CD14-positive monocyte (primary cell): ENCODE data around the gene MAPK12. TPM values are rescaled to one million over a fixed set of nuclear protein-coding genes. Genes with fewer than 3 reads are reported as not detected.

Experiments
- DNase-seq, 3 donors: peaks; one replicate each; pipeline ENCODE4 v3.0.0-alpha.2; 2011 to 2022
- H2AFZ ChIP-seq: 2 replicates; pipeline ENCODE4 v1.6.0; 2012; ENCODE audit warnings: mild to moderate bottlenecking, low read depth, low read length, inconsistent platforms; ENCODE audit not compliant: insufficient read depth, poor library complexity, severe bottlenecking
- H3K27ac ChIP-seq, 2 donors: 1 replicate in 1 of 2; 2 replicates in 1 of 2; pipeline ENCODE4 v1.5.1; 2012 to 2013; ENCODE audit warnings: low read length in 2 of 2, control low read depth in 1 of 2, inconsistent platforms in 1 of 2, low read depth in 1 of 2, mild to moderate bottlenecking in 1 of 2
- H3K27me3 ChIP-seq, 2 donors: one replicate each; pipeline versions ENCODE4 v1.6.0 to v1.6.1; 2011 to 2013; ENCODE audit warnings: low read length in 2 of 2; ENCODE audit not compliant: control insufficient read depth in 2 of 2, insufficient read depth in 2 of 2
- H3K36me3 ChIP-seq, 2 donors: replicated peaks in 1 of 2; 1 replicate in 1 of 2; 2 replicates in 1 of 2; pipeline versions ENCODE4 v1.5.1 to v1.6.1; 2012 to 2013; ENCODE audit warnings: low read length in 2 of 2, control low read depth in 1 of 2, inconsistent platforms in 1 of 2, mild to moderate bottlenecking in 1 of 2; ENCODE audit not compliant: insufficient read depth in 2 of 2, control insufficient read depth in 1 of 2
- H3K4me1 ChIP-seq, 2 donors: 1 replicate in 1 of 2; 2 replicates in 1 of 2; pipeline versions ENCODE4 v1.5.1 to v1.6.1; 2012 to 2013; ENCODE audit warnings: low read length in 2 of 2, control low read depth in 1 of 2, inconsistent platforms in 1 of 2, mild to moderate bottlenecking in 1 of 2, moderate library complexity in 1 of 2; ENCODE audit not compliant: insufficient read depth in 2 of 2, control insufficient read depth in 1 of 2
- H3K4me2 ChIP-seq: replicated peaks from 2 replicates; pipeline ENCODE3; 2012; ENCODE audit warnings: low read length, moderate library complexity, mild to moderate bottlenecking; ENCODE audit not compliant: poor library complexity, severe bottlenecking; ENCODE audit errors: extremely low read depth
- H3K4me3 ChIP-seq, 3 experiments: fragments of 200-600 bp in 1 of 3; sonication (generic) in 1 of 3; replicated peaks in 1 of 3; 1 replicate in 2 of 3; 2 replicates in 1 of 3; pipeline ENCODE4 v1.5.1; 2011 to 2013; ENCODE audit warnings: low read length in 3 of 3, mild to moderate bottlenecking in 3 of 3, control low read depth in 2 of 3, low read depth in 2 of 3, inconsistent platforms in 1 of 3, moderate library complexity in 1 of 3
- H3K79me2 ChIP-seq: 2 replicates; pipeline ENCODE4 v1.6.0; 2012; ENCODE audit warnings: mild to moderate bottlenecking, control low read depth, inconsistent platforms, low read length, moderate library complexity; ENCODE audit not compliant: insufficient read depth
- H3K9ac ChIP-seq: 2 replicates; pipeline ENCODE4 v1.6.0; 2017; ENCODE audit warnings: low read length, mild to moderate bottlenecking; ENCODE audit not compliant: insufficient read depth, poor library complexity, severe bottlenecking
- H3K9me3 ChIP-seq, 2 donors: replicated peaks in 1 of 2; 1 replicate in 1 of 2; 2 replicates in 1 of 2; pipeline versions ENCODE4 v1.5.1 to v1.6.1; 2012 to 2013; ENCODE audit warnings: low read length in 2 of 2, control low read depth in 1 of 2; ENCODE audit not compliant: control insufficient read depth in 1 of 2, insufficient read depth in 1 of 2
- H4K20me1 ChIP-seq: 2 replicates; pipeline ENCODE4 v1.6.0; 2012; ENCODE audit warnings: mild to moderate bottlenecking, low read length, control low read depth, moderate library complexity; ENCODE audit not compliant: insufficient read depth
- H3K27ac Mint-ChIP-seq, 7 donors: one replicate each; pipeline ENCODE4 v1.8.0; 2020; ENCODE audit warnings: mild to moderate bottlenecking in 7 of 7, mixed read lengths in 7 of 7, moderate library complexity in 6 of 7, inconsistent platforms in 2 of 7
- H3K27me3 Mint-ChIP-seq, 3 donors: one replicate each; pipeline ENCODE4 v1.8.0; 2021 to 2022; ENCODE audit warnings: low read depth in 3 of 3, mild to moderate bottlenecking in 3 of 3, mixed read lengths in 3 of 3, moderate library complexity in 3 of 3, inconsistent platforms in 1 of 3
- H3K36me3 Mint-ChIP-seq, 2 donors: one replicate each; pipeline ENCODE4 v1.8.0; 2020; ENCODE audit warnings: mixed read lengths in 2 of 2, inconsistent platforms in 1 of 2, mild to moderate bottlenecking in 1 of 2
- H3K4me1 Mint-ChIP-seq: one replicate; pipeline ENCODE4 v1.8.0; 2020; ENCODE audit warnings: mild to moderate bottlenecking, mixed read lengths
- H3K4me3 Mint-ChIP-seq, 2 donors: one replicate each; pipeline ENCODE4 v1.8.0; 2020; ENCODE audit warnings: mild to moderate bottlenecking in 2 of 2, mixed read lengths in 2 of 2, moderate library complexity in 1 of 2
- H3K9me3 Mint-ChIP-seq, 7 donors: one replicate each; pipeline ENCODE4 v1.8.0; 2020 to 2022; ENCODE audit warnings: mixed read lengths in 7 of 7, mild to moderate bottlenecking in 6 of 7, moderate library complexity in 6 of 7, inconsistent platforms in 2 of 7
- CTCF ChIP-seq: fragments of 200-600 bp; IDR thresholded peaks from one replicate; pipeline ENCODE4 v1.8.0; 2022; ENCODE audit warnings: antibody characterized with exemption, mild to moderate bottlenecking
- WGBS: methylation state at CpG from one replicate; pipeline ENCODE4 v1.1.5; 2013; ENCODE audit warnings: missing lambda C conversion rate; ENCODE audit not compliant: insufficient coverage; 5-methylcytosine and 5-hydroxymethylcytosine counted together
- intact Hi-C, 2 donors: fragments of 100-400 bp; cut with micrococcal nuclease; formaldehyde crosslinking; loops; one replicate each; pipeline versions ENCODE4 v1.15.0 to v1.15.1; 2023
- polyA plus RNA-seq, 3 donors: library from polyadenylated mRNA; depleted of rRNA in 1 of 3; unstranded in 2 of 3; stranded (reverse) in 1 of 3; fragments of 300-500 nt in 2 of 3; fragments of >200 nt in 1 of 3; fragmentation: Illumina TruSeq in 2 of 3; gene quantifications; 1 replicate in 2 of 3; 2 replicates in 1 of 3; pipeline ENCODE4 v1.2.3, GENCODE V29; 2012 to 2021

MAPK12 gene
- polyA plus RNA-seq, 3 donors: 0.06 to 3.2 (median 0.13) TPM

- H3K27ac ChIP-seq: no peak overlapping the region
- Mint-ChIP-seq H3K27me3 (peaks cover 2 to 3% (median 2%) of the 10 kb centered on the region in 3 donors), H3K4me3 (no peak overlapping the region), H3K27ac (peak overlapping the region in 2 of 7 donors; percentile 5 to 15), H3K4me1 (peaks cover 38% of the 10 kb centered on the region), H3K9me3 (peaks cover 0 to 2% (median 0%) of the 10 kb centered on the region in 7 donors), H3K36me3 (peaks cover 0 to 9% of the 10 kb centered on the region in 2 donors)
- H3K79me2 ChIP-seq: peaks cover 32% of the 10 kb centered on the region
- WGBS: 96% methylated on average over 13 of the region's 21 CpGs
- H3K4me2 ChIP-seq: no peak overlapping the region
- H4K20me1 ChIP-seq: peaks cover 23% of the 10 kb centered on the region
- no peaks in the 10 kb centered on the region for H3K27me3 ChIP-seq
- no peak overlapping the region for H3K4me3 ChIP-seq
- H3K9ac ChIP-seq: no peak overlapping the region
- TF ChIP-seq CTCF: no peak
- no peak for DNase-seq
- no peaks in the 10 kb centered on the region for H3K9me3 ChIP-seq
- intact Hi-C loops: no loop called here
- no peak overlapping the region for H2AFZ ChIP-seq
- peaks cover 0 to 7% of the 10 kb centered on the region in 2 donors for H3K36me3 ChIP-seq
- peaks cover 50 to 51% of the 10 kb centered on the region in 2 donors for H3K4me1 ChIP-seq
These were observed 48.7 kb upstream of the MAPK12 start for GRCh38 chr22:50310031-50310722.

- H4K20me1 ChIP-seq: peaks cover 25% of the 10 kb centered on the region
- peaks cover 38% of the 10 kb centered on the region for H3K4me1 Mint-ChIP-seq
- H3K27ac Mint-ChIP-seq: peak overlapping the region in 5 of 7 donors; percentile 65 to 95 (median 86)
- no peak for TF ChIP-seq CTCF
- 65% methylated on average over 7 of the region's 7 CpGs for WGBS
- H3K4me1 ChIP-seq: peaks cover 50 to 51% of the 10 kb centered on the region in 2 donors
- peaks cover 2 to 3% (median 2%) of the 10 kb centered on the region in 3 donors for H3K27me3 Mint-ChIP-seq
- intact Hi-C loops: loop anchor here in 1 of 2 donors (2.0 to 10.0 kb wide), 2 partner anchors 17 to 345 kb away; partner anchors contain the start of genes DENND6B and PIM3
- H3K9me3 ChIP-seq: no peaks in the 10 kb centered on the region
- H3K4me3 Mint-ChIP-seq: no peak overlapping the region
- H2AFZ ChIP-seq: no peak overlapping the region
- no peak overlapping the region for H3K4me3 ChIP-seq
- no peak for DNase-seq
- peaks cover 34% of the 10 kb centered on the region for H3K79me2 ChIP-seq
- H3K36me3 ChIP-seq: peaks cover 0 to 10% of the 10 kb centered on the region in 2 donors
- H3K9me3 Mint-ChIP-seq: peaks cover 0 to 2% (median 0%) of the 10 kb centered on the region in 7 donors
- peaks cover 0 to 9% of the 10 kb centered on the region in 2 donors for H3K36me3 Mint-ChIP-seq
- peak overlapping the region; percentile 83 to 90 for H3K27ac ChIP-seq
- no peak overlapping the region for H3K9ac ChIP-seq
- H3K4me2 ChIP-seq: peak overlapping the region; percentile 83
- no peaks in the 10 kb centered on the region for H3K27me3 ChIP-seq
These were observed 48.1 kb upstream of the MAPK12 start for GRCh38 chr22:50309601-50309991.
